Stimulated activated memory B cell treated with anti-CD40 and anti-IgM and Interleukin-4, amounts not matched to agents 10 μg/mL and 1 μg/mL and 100 μg/mL, for 72 hours (primary cell): ENCODE results near the gene GPA33.
"Not testable (repeated sequence)": the region's sequence is repeated elsewhere in the genome, so short reads cannot be mapped to it uniquely, and the experiment has no call there.

Experiments used
- ATAC-seq: fragments of 150-1000 bp; cut with Tn5 transposase; 2 replicates; pipeline ENCODE4 v1.10.0; 2021
- H3K27ac Mint-ChIP-seq: one replicate; pipeline ENCODE4 v1.8.0; 2022; ENCODE audit warnings: mild to moderate bottlenecking, mixed read lengths
- H3K27me3 Mint-ChIP-seq: one replicate; pipeline ENCODE4 v1.8.0; 2022; ENCODE audit warnings: mixed read lengths
- H3K36me3 Mint-ChIP-seq: one replicate; pipeline ENCODE4 v1.8.0; 2022; ENCODE audit warnings: mixed read lengths
- H3K4me1 Mint-ChIP-seq: one replicate; pipeline ENCODE4 v1.8.0; 2022; ENCODE audit warnings: mixed read lengths
- H3K4me3 Mint-ChIP-seq: one replicate; pipeline ENCODE4 v1.8.0; 2022; ENCODE audit warnings: mild to moderate bottlenecking, moderate library complexity, mixed read lengths
- H3K9me3 Mint-ChIP-seq: one replicate; pipeline ENCODE4 v1.8.0; 2022; ENCODE audit warnings: mixed read lengths

The GPA33 gene

DNA sequence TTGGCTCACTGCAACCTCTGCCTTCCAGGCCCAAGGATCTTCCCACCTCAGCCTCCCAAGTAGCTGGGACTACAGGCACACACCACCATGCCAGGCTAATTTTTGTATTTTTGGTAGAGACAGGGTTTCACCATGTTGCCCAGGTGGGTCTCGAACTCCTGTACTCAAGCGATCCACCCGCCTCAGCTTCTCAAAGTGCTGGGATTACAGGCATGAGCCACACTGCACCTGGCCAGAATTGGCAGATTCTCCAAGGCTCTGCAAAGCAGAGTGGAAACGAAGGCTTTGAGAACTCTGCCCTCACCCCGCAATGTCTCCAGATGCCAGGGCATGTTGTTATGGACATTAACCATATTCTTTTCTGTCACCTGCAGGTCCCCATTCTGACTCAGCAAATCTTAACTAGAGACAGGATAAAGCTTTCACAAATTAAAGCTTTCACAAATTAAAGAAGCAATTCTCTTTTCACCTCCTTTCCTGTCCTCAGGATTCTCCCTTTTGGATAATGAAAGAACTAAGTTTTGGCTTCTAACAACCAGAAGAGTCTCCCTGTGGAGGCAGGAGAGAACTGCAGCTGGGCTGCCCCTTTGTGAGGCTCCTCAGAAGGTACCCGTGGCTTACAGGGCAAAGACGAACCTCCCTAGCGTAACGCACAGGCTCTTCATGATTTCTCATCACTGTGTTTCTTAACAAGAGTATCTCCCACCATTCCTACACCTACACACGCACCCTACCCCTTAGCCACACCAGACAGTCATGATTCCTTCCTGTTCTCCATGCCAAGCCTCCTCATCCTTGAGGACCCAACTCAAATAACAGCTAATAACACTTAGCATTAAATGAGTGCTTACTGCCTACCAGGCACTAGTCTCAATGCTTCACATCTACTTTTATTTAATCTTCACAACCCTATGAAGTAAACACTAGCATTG is 29.8 kb downstream of the GPA33 start:
- ATAC-seq = no peak
- Mint-ChIP-seq H3K9me3 (no peaks in the 10 kb centered on the region), H3K4me1 (peaks cover 6% of the 10 kb centered on the region), H3K36me3 (no peaks in the 10 kb centered on the region), H3K4me3 (no peak overlapping the region), H3K27me3 (peaks cover 9% of the 10 kb centered on the region), H3K27ac (no peak overlapping the region)

DNA sequence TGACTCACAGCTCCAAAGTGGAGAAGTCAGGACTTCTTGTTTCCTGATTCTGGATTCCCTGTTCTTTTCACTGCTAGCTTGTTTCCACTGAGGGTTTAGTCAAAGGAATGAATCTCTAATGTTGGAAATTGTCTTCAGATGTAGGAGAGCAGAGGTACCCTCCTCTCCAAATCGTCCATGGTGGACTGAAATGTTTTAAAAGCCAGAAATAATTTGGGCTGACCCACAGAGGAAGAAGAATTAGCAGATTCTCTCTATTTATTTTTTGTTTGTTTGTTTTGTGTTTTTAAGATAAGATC is 30.4 kb downstream of the GPA33 start:
- H3K4me3 Mint-ChIP-seq = no peak overlapping the region

DNA sequence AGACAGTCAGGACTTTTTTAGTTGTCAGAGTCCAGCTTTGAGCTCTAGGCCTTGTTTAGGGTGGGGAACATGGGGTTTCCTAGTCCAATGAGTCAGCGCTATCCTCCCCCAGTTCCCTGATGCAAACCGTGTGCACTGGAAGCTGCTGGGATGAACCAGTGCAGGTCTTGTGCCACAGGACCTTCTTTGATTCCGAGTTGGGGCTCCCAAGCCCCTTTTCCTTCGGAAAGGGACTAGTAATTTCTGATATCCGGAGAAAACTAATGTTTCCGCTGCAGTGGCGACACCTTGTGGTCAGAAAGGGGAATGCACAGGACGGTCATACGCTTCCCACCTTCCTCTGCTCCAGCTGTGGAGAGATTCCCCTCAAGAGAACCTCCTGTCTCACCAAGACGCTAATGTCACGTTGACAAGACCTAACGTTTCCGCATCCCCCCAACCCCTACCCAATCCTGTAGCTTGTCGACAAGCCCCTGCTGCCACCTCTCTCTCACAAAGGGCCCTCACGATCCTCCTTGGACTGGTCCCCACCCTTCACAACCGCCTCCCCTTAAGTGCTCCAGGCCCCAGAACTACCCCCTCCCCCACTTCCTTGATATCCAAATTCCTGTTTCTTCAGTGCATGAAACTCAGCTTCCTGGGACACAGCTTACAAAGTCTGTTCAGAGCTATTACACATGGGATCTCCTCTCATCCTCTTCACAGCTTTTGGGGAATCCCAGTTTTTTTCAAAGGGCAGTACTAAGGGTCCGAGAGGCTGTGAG is 30.9 kb downstream of the GPA33 start:
- Mint-ChIP-seq H3K27me3 (peaks cover 1% of the 10 kb centered on the region), H3K36me3 (no peaks in the 10 kb centered on the region), H3K4me1 (peaks cover 6% of the 10 kb centered on the region), H3K4me3 (no peak overlapping the region), H3K27ac (peak overlapping the region; percentile 56), H3K9me3 (no peaks in the 10 kb centered on the region)
- ATAC-seq = peak; percentile 42

More for the DNA sequence above, 30.4 kb downstream of the GPA33 start:
- Mint-ChIP-seq H3K4me1 (peaks cover 6% of the 10 kb centered on the region), H3K36me3 (no peaks in the 10 kb centered on the region), H3K27ac (no peak overlapping the region), H3K9me3 (no peaks in the 10 kb centered on the region), H3K27me3 (peaks cover 6% of the 10 kb centered on the region)
- no peak for ATAC-seq

DNA sequence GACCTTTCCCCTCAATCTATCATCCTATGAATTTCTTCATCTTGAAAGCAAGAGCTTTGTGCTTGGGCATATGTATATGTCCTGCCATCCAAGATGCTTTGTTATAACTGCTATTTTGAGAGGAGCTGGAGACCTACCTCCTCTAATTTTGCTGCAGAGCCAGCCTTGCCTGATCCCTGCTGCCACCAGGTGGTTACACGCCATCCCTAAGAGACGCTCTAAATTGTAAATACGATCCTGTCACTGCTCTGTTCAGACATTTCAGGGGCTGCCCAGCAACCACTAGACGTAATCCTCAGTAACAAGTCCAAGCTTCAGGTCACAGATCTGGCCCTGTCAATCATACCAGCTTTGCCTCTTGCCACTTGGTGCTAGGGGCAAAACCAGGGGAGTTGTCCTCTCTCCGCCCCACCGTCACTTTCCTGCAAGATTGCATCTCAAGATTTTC is 32.9 kb downstream of the GPA33 start:
- Mint-ChIP-seq H3K36me3 (no peaks in the 10 kb centered on the region), H3K27ac (no peak overlapping the region), H3K9me3 (no peaks in the 10 kb centered on the region), H3K27me3 (no peaks in the 10 kb centered on the region), H3K4me3 (no peak overlapping the region), H3K4me1 (peaks cover 6% of the 10 kb centered on the region)
- ATAC-seq = peak; percentile 71

DNA sequence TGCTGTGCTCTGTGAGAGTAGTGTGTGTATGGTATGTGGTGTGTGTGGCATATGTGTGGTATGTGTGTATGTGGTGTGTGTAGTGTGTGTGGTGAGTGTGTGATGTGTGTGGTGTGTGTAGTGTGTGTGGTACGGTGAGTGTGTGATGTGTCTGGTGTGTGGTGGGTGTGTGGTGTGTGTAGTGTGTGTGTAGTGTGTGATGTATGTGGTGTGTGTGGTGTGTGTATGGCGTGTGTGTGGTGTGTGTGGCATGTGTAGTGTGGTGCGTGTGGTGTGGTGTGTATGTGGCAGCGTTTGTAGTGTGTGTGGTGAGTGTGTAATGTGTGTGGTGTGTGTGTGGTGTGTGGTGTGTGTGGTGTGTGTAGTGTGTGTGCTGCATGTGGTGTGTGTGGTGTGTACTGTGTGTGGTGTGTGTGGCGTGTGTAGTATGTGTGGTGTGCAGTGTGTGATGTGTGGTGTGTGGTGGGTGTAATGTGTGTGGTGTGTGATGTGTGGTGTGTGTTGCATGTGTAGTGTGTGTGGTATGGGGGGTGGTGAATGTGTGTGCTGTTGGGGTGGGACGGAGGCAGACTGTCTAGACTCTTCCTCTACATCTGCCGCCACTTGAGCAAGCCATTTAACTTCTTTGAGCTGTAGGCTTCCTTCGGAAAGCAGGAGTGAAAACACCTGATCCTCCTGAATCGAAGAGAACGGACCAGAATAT is 33.5 kb downstream of the GPA33 start:
- Mint-ChIP-seq H3K27me3 (no peaks in the 10 kb centered on the region), H3K9me3 (no peaks in the 10 kb centered on the region), H3K27ac (no peak overlapping the region), H3K36me3 (no peaks in the 10 kb centered on the region), H3K4me1 (peaks cover 6% of the 10 kb centered on the region), H3K4me3 (no peak overlapping the region)
- no peak for ATAC-seq

DNA sequence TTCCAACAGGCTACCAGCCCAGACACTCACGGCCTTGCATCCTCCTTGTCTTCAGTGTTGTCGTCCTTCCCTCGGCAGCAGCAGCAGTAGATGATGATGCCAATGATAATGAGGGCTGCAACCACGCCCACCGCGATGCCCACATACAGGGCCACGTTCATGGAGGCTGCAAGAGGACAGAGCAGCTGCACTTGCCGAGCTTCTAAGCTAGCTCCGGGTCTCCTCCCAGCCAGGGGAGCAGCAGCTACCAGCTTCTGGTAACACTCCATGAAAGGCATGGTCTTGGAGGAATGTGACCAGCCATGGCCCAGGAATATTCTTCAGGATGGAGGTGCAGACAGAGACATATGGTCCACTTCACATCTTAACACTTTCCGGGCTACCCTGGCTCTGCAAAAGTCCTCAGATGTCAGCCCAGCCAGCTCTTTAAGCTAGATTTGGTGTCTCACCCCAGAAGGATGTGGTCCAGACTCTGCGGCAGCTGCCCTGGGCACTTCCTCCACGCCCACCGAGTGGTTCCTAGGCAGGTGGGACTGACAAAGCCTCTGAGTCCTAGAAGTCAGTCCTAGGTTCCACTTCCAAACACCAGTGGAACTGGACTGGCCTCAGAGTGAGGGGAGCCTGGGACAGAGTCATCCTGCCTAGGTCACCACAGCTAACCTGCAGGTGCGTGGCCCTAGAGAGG is 35.1 kb downstream of the GPA33 start:
- no peak overlapping the region for H3K27ac Mint-ChIP-seq
- no peaks in the 10 kb centered on the region for H3K36me3 Mint-ChIP-seq
- H3K4me3 Mint-ChIP-seq = no peak overlapping the region

DNA sequence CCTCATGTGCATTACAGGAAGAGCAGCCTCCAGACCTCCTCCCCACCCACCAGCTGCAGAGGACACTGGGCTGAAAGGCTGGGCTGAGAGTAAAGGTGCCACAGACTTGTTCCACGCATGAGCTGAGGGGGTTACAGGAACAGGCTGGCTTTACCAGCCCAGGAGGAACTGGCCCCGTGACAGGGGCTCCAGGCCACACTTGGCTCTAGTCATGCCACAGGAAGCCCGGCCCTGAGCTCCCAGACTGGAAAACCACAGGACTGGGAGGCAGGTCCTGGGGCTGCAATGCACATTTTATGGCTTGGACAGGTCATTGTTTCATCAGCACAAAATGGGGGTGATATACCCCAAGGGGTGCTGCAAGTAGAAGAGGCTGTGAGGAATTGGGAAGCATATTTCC is 35.6 kb downstream of the GPA33 start:
- no peaks in the 10 kb centered on the region for H3K36me3 Mint-ChIP-seq
- H3K9me3 Mint-ChIP-seq = no peaks in the 10 kb centered on the region
- no peak overlapping the region for H3K27ac Mint-ChIP-seq
- no peaks in the 10 kb centered on the region for H3K27me3 Mint-ChIP-seq
- no peak for ATAC-seq
- no peak overlapping the region for H3K4me3 Mint-ChIP-seq
- peaks cover 6% of the 10 kb centered on the region for H3K4me1 Mint-ChIP-seq

More for the DNA sequence above, 35.1 kb downstream of the GPA33 start:
- Mint-ChIP-seq H3K4me1 (peaks cover 6% of the 10 kb centered on the region), H3K9me3 (no peaks in the 10 kb centered on the region), H3K27me3 (no peaks in the 10 kb centered on the region)
- no peak for ATAC-seq

DNA sequence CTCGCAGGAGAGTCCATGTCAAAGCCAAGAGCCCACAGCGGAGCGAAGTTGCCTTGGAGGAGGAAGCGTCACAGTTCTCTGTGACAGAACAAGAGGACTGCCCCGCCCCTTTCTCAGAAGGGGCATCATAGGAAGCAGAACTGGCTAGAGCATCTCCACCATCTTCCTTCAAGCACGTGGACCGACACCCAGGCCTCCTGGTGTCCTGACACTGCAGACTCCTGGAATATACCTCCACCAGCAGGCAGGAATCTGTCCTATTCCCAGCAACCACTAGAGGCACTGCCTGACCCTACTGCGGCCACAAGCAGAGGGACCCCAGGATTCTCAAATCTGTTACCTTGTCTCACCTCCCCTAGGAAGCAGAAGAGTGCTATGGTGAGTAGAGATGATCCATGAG is 37.8 kb downstream of the GPA33 start:
- Mint-ChIP-seq H3K36me3 (no peaks in the 10 kb centered on the region), H3K4me1 (no peaks in the 10 kb centered on the region), H3K27me3 (no peaks in the 10 kb centered on the region), H3K9me3 (no peaks in the 10 kb centered on the region), H3K4me3 (no peak overlapping the region), H3K27ac (no peak overlapping the region)
- ATAC-seq = no peak

DNA sequence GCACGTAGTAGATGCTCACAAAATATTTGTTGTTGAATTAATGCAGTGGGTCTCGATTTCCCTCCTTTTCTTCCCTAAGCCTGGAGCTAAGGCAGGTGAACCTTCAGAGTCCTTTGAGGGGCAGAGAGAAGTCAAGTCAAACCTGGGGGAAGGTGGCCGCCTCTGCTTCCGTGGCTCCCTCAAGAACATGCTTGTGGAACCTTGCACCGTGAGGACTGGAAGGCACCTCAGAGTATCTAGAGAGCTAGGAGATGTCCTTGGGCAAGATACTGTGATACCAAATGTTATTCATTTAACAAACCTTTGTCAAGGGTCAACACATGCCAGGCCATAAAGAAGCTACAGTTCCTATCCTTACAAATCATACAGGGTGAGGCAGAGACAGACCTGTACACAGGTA is 38.3 kb downstream of the GPA33 start:
- Mint-ChIP-seq H3K9me3 (no peaks in the 10 kb centered on the region), H3K36me3 (no peaks in the 10 kb centered on the region), H3K4me3 (no peak overlapping the region), H3K4me1 (no peaks in the 10 kb centered on the region), H3K27me3 (no peaks in the 10 kb centered on the region), H3K27ac (no peak overlapping the region)
- no peak for ATAC-seq

DNA sequence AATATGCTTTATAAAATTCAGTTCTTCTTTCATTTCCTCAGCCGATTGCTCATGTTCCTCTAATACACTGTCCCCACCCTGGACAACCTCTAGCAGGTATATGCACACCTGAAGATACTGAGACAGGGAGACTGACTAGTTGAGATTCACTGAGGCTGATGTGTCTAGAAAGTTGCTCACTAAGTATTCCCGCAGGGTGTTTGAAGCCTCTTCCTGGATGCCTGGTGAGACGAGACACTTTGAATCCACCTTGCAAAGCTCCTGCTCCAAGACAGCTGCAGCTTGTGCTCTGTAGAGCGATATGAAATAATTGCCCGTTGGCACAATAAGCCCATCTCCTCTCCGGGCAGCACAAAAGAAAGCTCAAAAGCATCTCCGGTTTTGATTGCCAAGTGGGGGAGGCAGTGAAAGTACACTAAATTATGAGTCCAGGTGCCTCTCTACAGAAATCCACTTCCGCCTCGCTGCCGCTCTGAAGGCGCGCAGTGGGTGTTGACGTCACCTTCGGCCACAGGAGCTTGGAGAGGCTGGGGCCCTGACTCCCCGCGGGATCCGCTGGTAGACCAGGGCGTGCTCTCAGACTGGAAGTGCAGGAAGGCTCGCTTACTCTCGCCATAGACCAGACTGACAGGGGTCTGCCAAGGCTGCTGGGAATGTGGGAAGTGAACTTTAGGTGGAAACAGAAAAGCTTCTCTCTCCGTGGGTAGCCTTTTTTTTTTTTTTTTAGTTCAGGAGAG is 46.3 kb downstream of the GPA33 start:
- Mint-ChIP-seq H3K27me3 (peaks cover 8% of the 10 kb centered on the region), H3K27ac (peak overlapping the region; percentile 79), H3K4me1 (peaks cover 17% of the 10 kb centered on the region), H3K4me3 (peak overlapping the region; percentile 81), H3K9me3 (no peaks in the 10 kb centered on the region), H3K36me3 (no peaks in the 10 kb centered on the region)
- peak; percentile 91 for ATAC-seq

DNA sequence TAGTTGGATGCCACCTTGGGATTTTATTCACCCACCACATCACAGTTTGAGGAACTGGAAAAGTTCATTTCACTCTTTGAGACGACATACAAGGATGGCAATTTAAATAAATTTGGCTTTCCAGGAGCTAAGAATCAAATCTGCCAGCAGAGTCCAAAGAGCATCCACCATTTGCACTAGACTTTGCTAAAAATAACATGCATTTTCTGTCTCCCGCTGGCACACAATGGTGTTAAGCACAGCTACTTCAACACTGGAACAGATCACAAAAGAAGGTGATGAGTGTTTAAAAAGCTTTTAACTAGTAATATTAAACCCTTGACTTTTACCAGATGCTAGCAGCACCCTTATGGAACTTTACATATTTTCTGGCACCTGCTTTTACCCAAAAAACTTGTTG is 56.5 kb downstream of the GPA33 start:
- peaks cover 12% of the 10 kb centered on the region for H3K27me3 Mint-ChIP-seq
- H3K4me1 Mint-ChIP-seq = no peaks in the 10 kb centered on the region
- no peaks in the 10 kb centered on the region for H3K9me3 Mint-ChIP-seq
- H3K36me3 Mint-ChIP-seq = no peaks in the 10 kb centered on the region
- H3K27ac Mint-ChIP-seq = no peak overlapping the region
- ATAC-seq = no peak
- H3K4me3 Mint-ChIP-seq = no peak overlapping the region

DNA sequence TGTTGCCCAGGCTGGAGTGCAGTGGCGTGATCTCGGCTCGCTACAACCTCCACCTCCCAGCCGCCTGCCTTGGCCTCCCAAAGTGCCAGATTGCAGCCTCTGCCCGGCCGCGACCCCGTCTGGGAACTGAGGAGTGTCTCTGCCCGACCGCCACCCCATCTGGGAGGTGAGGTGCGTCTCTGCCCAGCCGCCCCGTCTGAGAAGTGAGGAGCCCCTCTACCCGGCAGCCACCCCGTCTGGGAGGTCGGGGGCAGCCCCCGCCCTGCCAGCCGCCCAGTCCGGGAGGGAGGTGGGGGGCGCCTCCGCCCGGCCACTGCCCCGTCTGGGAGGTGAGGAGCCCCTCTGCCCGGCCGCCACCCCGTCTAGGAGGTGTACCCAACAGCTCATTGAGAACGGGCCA is 60.6 kb downstream of the GPA33 start:
- not testable (repeated sequence) for H3K4me3 Mint-ChIP-seq, H3K9me3 Mint-ChIP-seq, H3K36me3 Mint-ChIP-seq, H3K27ac Mint-ChIP-seq, H3K4me1 Mint-ChIP-seq, ATAC-seq
- peaks cover 48% of the 10 kb centered on the region for H3K27me3 Mint-ChIP-seq

DNA sequence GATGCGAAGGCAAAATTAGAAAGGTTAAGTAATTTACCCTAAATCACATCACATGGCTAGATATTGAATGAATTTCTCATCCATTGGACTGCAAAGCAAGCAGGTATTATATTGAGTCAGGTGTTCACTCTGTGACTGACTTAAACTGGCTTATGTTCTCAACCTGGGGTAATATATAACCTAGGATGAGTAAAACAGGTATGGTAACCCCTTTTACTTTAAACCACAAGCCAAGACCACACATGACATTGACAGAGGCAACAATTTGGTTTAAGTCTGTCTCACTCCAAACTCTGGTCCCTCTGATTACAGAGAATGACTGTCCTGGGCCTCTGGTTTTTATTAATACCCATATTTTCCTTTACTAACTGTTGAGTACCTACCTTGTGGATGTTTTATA is 67.8 kb downstream of the GPA33 start:
- no peaks in the 10 kb centered on the region for H3K4me1 Mint-ChIP-seq
- H3K27me3 Mint-ChIP-seq = peaks cover 34% of the 10 kb centered on the region
- no peak for ATAC-seq
- no peak overlapping the region for H3K27ac Mint-ChIP-seq
- H3K4me3 Mint-ChIP-seq = no peak overlapping the region
- H3K9me3 Mint-ChIP-seq = no peaks in the 10 kb centered on the region
- no peaks in the 10 kb centered on the region for H3K36me3 Mint-ChIP-seq

DNA sequence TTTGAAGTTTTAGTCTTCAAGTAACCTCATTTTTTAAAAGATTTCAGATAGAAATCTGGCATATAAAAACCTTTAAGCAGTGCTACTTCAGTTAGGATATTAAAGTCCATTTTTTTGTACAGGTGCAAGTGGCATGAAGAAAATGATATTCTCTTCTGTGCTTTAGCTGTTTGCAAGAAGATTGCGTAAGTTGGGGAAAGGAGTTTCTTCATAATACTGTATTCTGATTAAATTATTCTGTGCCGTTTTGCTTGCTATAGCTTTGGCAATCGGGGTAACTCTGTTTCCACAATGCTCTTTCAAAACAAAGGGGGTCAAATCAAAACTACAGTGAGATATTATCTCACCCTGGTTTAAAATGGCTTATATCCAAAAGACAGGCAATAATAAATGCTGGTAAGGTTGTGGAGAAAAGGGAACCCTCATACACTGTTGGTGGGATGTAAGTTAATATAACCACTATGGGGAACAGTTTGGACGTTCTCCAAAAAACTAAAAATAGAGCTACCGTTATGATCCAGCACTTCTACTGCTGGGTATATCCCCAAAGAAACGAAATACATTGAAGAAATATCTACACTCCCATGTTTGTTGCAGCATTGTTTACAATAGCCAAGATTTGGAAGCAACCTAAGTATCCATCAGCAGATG is 74.0 kb downstream of the GPA33 start:
- Mint-ChIP-seq H3K36me3 (no peaks in the 10 kb centered on the region), H3K9me3 (no peaks in the 10 kb centered on the region), H3K27ac (no peak overlapping the region), H3K4me3 (no peak overlapping the region), H3K4me1 (no peaks in the 10 kb centered on the region), H3K27me3 (peaks cover 38% of the 10 kb centered on the region)
- ATAC-seq = no peak
